ENCODE measurements around the gene DHX16. TPM values are rescaled to one million over a fixed set of nuclear protein-coding genes. Genes with fewer than 3 reads are reported as not detected.
A peak's percentile ranks its signal among the peaks of the same experiment; 100 is the strongest.

The DHX16 gene
- total and polyA plus RNA-seq, 2 of the 8 experiments (the other 6 are each of a cell fraction or from before 2014, with no cell fraction given) = 27.4 to 44.4 TPM

DNA sequence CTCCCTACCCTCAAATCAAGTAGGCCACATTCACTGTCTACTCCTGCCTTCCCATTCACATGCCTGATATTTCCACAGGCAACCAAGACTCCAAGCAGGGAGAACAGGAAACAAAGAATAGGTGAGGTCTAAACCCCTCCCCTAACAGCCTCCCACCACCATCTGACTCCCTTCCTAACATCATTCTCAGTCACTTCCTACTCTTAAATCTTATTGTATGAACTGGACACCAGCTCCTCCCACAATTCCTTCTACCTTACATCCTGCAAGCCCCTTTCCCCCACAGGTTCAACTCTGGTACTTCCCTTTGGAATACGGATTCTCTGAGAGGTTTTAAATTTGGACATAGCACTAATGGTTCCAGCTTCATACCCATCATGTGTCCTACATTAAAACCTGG lies 26.8 kb downstream of the DHX16 start:
- peaks cover 0 to 6% (median 4%) of the 10 kb centered on the region in 4 experiments; a peak in 5 of 7 replicates for H3K4me1 ChIP-seq (replicated peaks in 1 of 4; ENCODE audit: control insufficient read depth in 3 of 4, insufficient read depth in 4 of 4, low read length in 3 of 4)
- peaks cover 0 to 2% of the 10 kb centered on the region in 2 experiments for H4K20me1 ChIP-seq (replicated peaks in 1 of 2; ENCODE audit: control insufficient read depth in 1 of 2, insufficient read depth in 2 of 2, low read length in 2 of 2)
- H4K8ac ChIP-seq (ENCODE audit: extremely low read depth, insufficient read depth, low read length) = no peak overlapping the region
- H3K79me2 ChIP-seq (ENCODE audit: control insufficient read depth in 1 of 2, insufficient read depth in 2 of 2, low read length in 2 of 2) = peaks cover 3 to 20% of the 10 kb centered on the region in 2 experiments; a peak in 3 of 4 replicates
- H3K14ac ChIP-seq (ENCODE audit: insufficient read length) = no peak overlapping the region
- H4K5ac ChIP-seq (ENCODE audit: insufficient read length, low read depth, low read length) = no peak overlapping the region
- H3K79me1 ChIP-seq (ENCODE audit: low read depth, low read length) = peaks cover 8% of the 10 kb centered on the region
- no peak for DNase-seq (ENCODE audit: low read depth in 1 of 2, low spot score in 2 of 2)
- CTCF ChIA-PET (ENCODE audit: partially characterized antibody) = interaction anchor here (1.3 to 1.4 kb wide), 2 partner anchors 27 to 48 kb away, joined by 3 to 4 read pairs; partner anchors contain the start of gene DHX16
- no peak overlapping the region for H2BK120ac ChIP-seq (replicated peaks; ENCODE audit: low read depth, low read length)
- H2AFZ ChIP-seq (ENCODE audit: low read length) = no peak overlapping the region
- no peak overlapping the region for H4K91ac ChIP-seq (replicated peaks; ENCODE audit: insufficient read length, low read length)
- 100% methylated on average over 1 of the region's 1 CpG; no CpG with 5 or more reads in 1 of the 2 experiments for WGBS, 2 experiments (ENCODE audit: extremely low coverage in 1 of 2, insufficient coverage in 1 of 2, insufficient read length in 1 of 2, insufficient replicate concordance in 2 of 2, low coverage in 1 of 2, low lambda C conversion rate in 2 of 2, missing lambda C conversion rate in 1 of 2)
- H3K27me3 ChIP-seq (replicated peaks in 1 of 4; ENCODE audit: control insufficient read depth in 3 of 4, extremely low read depth in 1 of 4, insufficient read depth in 3 of 4, low read length in 3 of 4) = no peaks in the 10 kb centered on the region
- H3K27ac ChIP-seq (ENCODE audit: low read depth, low read length) = no peak overlapping the region
- no peaks in the 10 kb centered on the region for H3K9me3 ChIP-seq (ENCODE audit: insufficient read depth in 2 of 2, low read depth in 1 of 2, low read length in 1 of 2)
- H3K36me3 ChIP-seq (ENCODE audit: control insufficient read depth in 2 of 4, insufficient read depth in 4 of 4, low read length in 3 of 4) = peaks cover 6 to 11% (median 7%) of the 10 kb centered on the region in 4 experiments
- no peak overlapping the region for H3K4ac ChIP-seq (replicated peaks; ENCODE audit: insufficient read length, low read depth, low read length)
- H3K23ac ChIP-seq (ENCODE audit: insufficient read length) = no peak overlapping the region
- peak overlapping the region; percentile 76 to 86 for H3K4me2 ChIP-seq (ENCODE audit: insufficient read depth in 1 of 2, low read depth in 2 of 2, low read length in 2 of 2)
- H3K4me3 ChIP-seq (ENCODE audit: extremely low read depth in 1 of 4, insufficient read depth in 2 of 4, low read depth in 3 of 4, low read length in 4 of 4) = peak overlapping the region in 2 of 4 experiments; percentile 74 to 88; a peak in 5 of 8 replicates
- POLR2A ChIA-PET (ENCODE audit: partially characterized antibody) = interaction anchor here (0.5 to 3.3 kb wide), 18 partner anchors 8 to 77 kb away, joined by 3 to 23 read pairs (median 4); partner anchors contain the start of genes ABCF1, MRPS18B and PPP1R10
- no peak overlapping the region for H2BK12ac ChIP-seq (ENCODE audit: low read depth, low read length)
- peak in 1 of 2 experiments; percentile 29; a peak in 2 of 3 replicates for TF ChIP-seq POLR2A (IDR thresholded peaks at IDR 0.05; ENCODE audit: control extremely low read depth in 1 of 2, low read depth in 2 of 2, low read length in 2 of 2)
- no peak for TF ChIP-seq MAX (IDR thresholded peaks at IDR 0.05)
- no peak overlapping the region for H2AK5ac ChIP-seq (ENCODE audit: low read depth, low read length)
- H2BK20ac ChIP-seq (ENCODE audit: low read length) = no peak overlapping the region
- H2BK15ac ChIP-seq (ENCODE audit: low read length) = no peak overlapping the region
- H3K56ac ChIP-seq (replicated peaks; ENCODE audit: insufficient read length, low read depth, low read length) = no peak overlapping the region
- no peak for FAIRE-seq
- 0 out of 7 replicates have a peak overlapping the region, but pooled peaks of 1 of the 4 experiments have one; percentile 22 for H3K9ac ChIP-seq (replicated peaks in 1 of 4; ENCODE audit: extremely low read depth in 1 of 4, low read depth in 3 of 4, low read length in 3 of 4)
- H3K18ac ChIP-seq (ENCODE audit: extremely low read depth, low read length) = no peak overlapping the region
- no peak overlapping the region for H2BK5ac ChIP-seq (ENCODE audit: low read depth, low read length)
- peaks cover 5% of the 10 kb centered on the region; the same call in 1 of the 2 replicates for H3K23me2 ChIP-seq (ENCODE audit: low read depth, low read length)

Measured in H1 (cell line).